Smooth muscle cell (in vitro differentiated cells): ENCODE data around the gene BBS9. TPM values are rescaled to one million over a fixed set of nuclear protein-coding genes. Genes with fewer than 3 reads are reported as not detected.

ENCODE experiments used
- DNase-seq: peaks from one replicate; lab custom pipeline; 2025; ENCODE audit not compliant: unreplicated experiment; lab: John Stamatoyannopoulos, UW
- H2AFZ ChIP-seq: fragments of 200-600 bp; sonication (generic); 2 replicates; pipeline ENCODE4 v1.6.0; 2016; ENCODE audit warnings: antibody characterized with exemption, low read depth, mild to moderate bottlenecking
- H3F3A ChIP-seq: fragments of 200-600 bp; sonication (generic); 2 replicates; pipeline ENCODE4 v1.6.0; 2017; ENCODE audit warnings: antibody characterized with exemption, low read depth
- H3K27ac ChIP-seq: fragments of 200-600 bp; sonication (generic); 2 replicates; pipeline ENCODE4 v1.5.1; 2016; ENCODE audit warnings: low read depth, mild to moderate bottlenecking
- H3K27me3 ChIP-seq: fragments of 200-600 bp; sonication (generic); 2 replicates; pipeline ENCODE4 v1.6.1; 2016; ENCODE audit warnings: low read depth, mild to moderate bottlenecking
- H3K36me3 ChIP-seq: fragments of 200-600 bp; sonication (generic); 2 replicates; pipeline ENCODE4 v1.5.1; 2016; ENCODE audit warnings: low read depth
- H3K4me1 ChIP-seq: fragments of 200-600 bp; sonication (generic); 2 replicates; pipeline ENCODE4 v1.5.1; 2016; ENCODE audit warnings: low read depth
- H3K4me2 ChIP-seq: fragments of 200-600 bp; sonication (generic); 2 replicates; pipeline ENCODE4 v1.6.0; 2016; ENCODE audit warnings: mild to moderate bottlenecking
- H3K4me3 ChIP-seq: fragments of 200-600 bp; sonication (generic); 2 replicates; pipeline ENCODE4 v1.5.1; 2016; ENCODE audit warnings: mild to moderate bottlenecking
- H3K79me2 ChIP-seq: fragments of 200-600 bp; sonication (generic); 2 replicates; pipeline ENCODE4 v1.6.0; 2016; ENCODE audit warnings: low read depth, mild to moderate bottlenecking
- H3K9ac ChIP-seq: fragments of 200-600 bp; sonication (generic); 2 replicates; pipeline ENCODE4 v1.6.0; 2016; ENCODE audit warnings: low read depth
- H3K9me3 ChIP-seq: fragments of 200-600 bp; sonication (generic); replicated peaks from 2 replicates; pipeline ENCODE4 v1.5.1; 2016; ENCODE audit warnings: low read depth
- H4K20me1 ChIP-seq: fragments of 200-600 bp; sonication (generic); 2 replicates; pipeline ENCODE4 v1.6.0; 2016; ENCODE audit warnings: low read depth
- CTCF ChIP-seq: fragments of 200-600 bp; sonication (generic); IDR thresholded peaks from 2 replicates; pipeline ENCODE4 v1.5.1; 2017; ENCODE audit warnings: borderline replicate concordance, mild to moderate bottlenecking, antibody characterized with exemption; ENCODE audit not compliant: insufficient read depth, poor library complexity, severe bottlenecking
- WGBS: methylation state at CpG from one replicate; pipeline ENCODE4 v1.1.7; 2016; ENCODE audit warnings: low lambda C conversion rate; 5-methylcytosine and 5-hydroxymethylcytosine counted together
- polyA plus RNA-seq: library from polyadenylated mRNA; unstranded; fragments of >200 nt; fragmentation: Nextera tagmentation; extraction: Ambion mirVana; gene quantifications from 2 replicates; pipeline ENCODE4 v1.2.1, GENCODE V29; 2016
- total RNA-seq: library from RNA; depleted of rRNA; stranded (reverse); fragments of >200 nt; gene quantifications from 2 replicates; pipeline ENCODE4 v1.2.3, GENCODE V29; 2014

BBS9 gene
- total and polyA plus RNA-seq, 2 experiments from 2014 or later: 12.8 to 19.6 TPM

- H4K20me1 ChIP-seq: no peaks in the 10 kb centered on the region
- H2AFZ ChIP-seq: no peak overlapping the region
- no peak for DNase-seq
- H3K4me2 ChIP-seq: no peak overlapping the region
- no peaks in the 10 kb centered on the region for H3K27me3 ChIP-seq
- no peak for TF ChIP-seq CTCF
- no peak overlapping the region for H3K9ac ChIP-seq
- no peak overlapping the region for H3K27ac ChIP-seq
- H3K79me2 ChIP-seq: no peaks in the 10 kb centered on the region
- no peak overlapping the region for H3K4me3 ChIP-seq
- no peaks in the 10 kb centered on the region for H3F3A ChIP-seq
- H3K36me3 ChIP-seq: no peaks in the 10 kb centered on the region
- WGBS: 96% methylated on average over 1 of the region's 1 CpG
- H3K9me3 ChIP-seq: no peaks in the 10 kb centered on the region
- H3K4me1 ChIP-seq: peaks cover 28% of the 10 kb centered on the region
Measured at GRCh38 chr7:33458581-33458980, 329.2 kb downstream of the BBS9 start.

- Histone ChIP-seq H3K27me3 (no peaks in the 10 kb centered on the region), H3K27ac (no peak overlapping the region), H2AFZ (no peak overlapping the region), H3K9me3 (no peaks in the 10 kb centered on the region), H3F3A (no peaks in the 10 kb centered on the region), H4K20me1 (no peaks in the 10 kb centered on the region), H3K4me2 (peak overlapping the region; percentile 47), H3K9ac (no peak overlapping the region), H3K4me1 (peaks cover 36% of the 10 kb centered on the region), H3K79me2 (no peaks in the 10 kb centered on the region), H3K4me3 (no peak overlapping the region), H3K36me3 (no peaks in the 10 kb centered on the region)
- peak; percentile 33 for TF ChIP-seq CTCF
- no peak for DNase-seq
- WGBS: 27% methylated on average over 1 of the region's 1 CpG
Measured at GRCh38 chr7:33459340-33459751, 330.0 kb downstream of the BBS9 start.

DNA sequence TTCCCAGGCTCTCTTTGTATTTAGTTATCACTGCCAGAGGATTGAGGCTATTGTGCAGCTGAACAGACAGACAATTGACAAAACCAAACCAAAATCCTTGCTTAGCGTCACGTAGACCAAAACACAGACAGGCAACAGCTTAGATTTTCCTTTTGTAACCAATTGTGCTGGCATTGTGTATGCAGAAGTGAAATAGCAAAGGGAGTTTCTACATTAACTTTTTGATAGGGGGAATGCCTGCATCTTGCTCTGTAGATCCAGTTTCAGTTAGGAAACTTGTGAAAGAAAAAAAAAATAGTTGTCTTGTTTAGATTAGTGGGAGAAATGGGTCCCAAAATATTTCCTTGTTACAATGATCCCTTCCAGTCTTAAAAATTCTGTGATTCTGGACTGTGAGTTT, 333.8 kb downstream of the BBS9 start:
- H3F3A ChIP-seq: no peaks in the 10 kb centered on the region

More for the DNA sequence above, 333.8 kb downstream of the BBS9 start:
- H3K4me3 ChIP-seq: no peak overlapping the region
- no peaks in the 10 kb centered on the region for H3K36me3 ChIP-seq
- WGBS: 80% methylated on average over 2 of the region's 2 CpGs
- H2AFZ ChIP-seq: no peak overlapping the region
- no peak overlapping the region for H3K27ac ChIP-seq
- H3K79me2 ChIP-seq: no peaks in the 10 kb centered on the region
- H3K4me2 ChIP-seq: no peak overlapping the region
- peaks cover 28% of the 10 kb centered on the region for H3K4me1 ChIP-seq
- no peaks in the 10 kb centered on the region for H4K20me1 ChIP-seq
- no peak for TF ChIP-seq CTCF
- no peak for DNase-seq
- H3K9me3 ChIP-seq: no peaks in the 10 kb centered on the region
- no peak overlapping the region for H3K9ac ChIP-seq
- no peaks in the 10 kb centered on the region for H3K27me3 ChIP-seq
